ENCODE measurements around the gene GLT1D1. TPM values are rescaled to one million over a fixed set of nuclear protein-coding genes. Genes with fewer than 3 reads are reported as not detected.

The GLT1D1 gene
- total and polyA plus RNA-seq, 2 donors = 0.27 to 0.58 TPM

GRCh38 chr12:128853600-128854197 lies 421 bp downstream of the GLT1D1 start:
- H3K4me1 ChIP-seq (ENCODE audit: insufficient read depth) = no peaks in the 10 kb centered on the region
- H3K27ac ChIP-seq (ENCODE audit: low read depth) = no peak overlapping the region
- no peak overlapping the region for H3K4me3 ChIP-seq (ENCODE audit: low read depth, low read length)
- under 1% methylated on average over 74 of the region's 74 CpGs for WGBS
- H3K36me3 ChIP-seq (ENCODE audit: insufficient read depth) = no peaks in the 10 kb centered on the region
- no peak for DNase-seq (ENCODE audit: extremely low spot score)

GRCh38 chr12:128856035-128856790 lies 2.9 kb downstream of the GLT1D1 start:
- no peaks in the 10 kb centered on the region for H3K36me3 ChIP-seq (ENCODE audit: insufficient read depth)
- WGBS = 79% methylated on average over 9 of the region's 9 CpGs
- no peak overlapping the region for H3K27ac ChIP-seq (ENCODE audit: low read depth)
- H3K4me1 ChIP-seq (ENCODE audit: insufficient read depth) = no peaks in the 10 kb centered on the region
- H3K4me3 ChIP-seq (ENCODE audit: low read depth, low read length) = no peak overlapping the region
- DNase-seq (ENCODE audit: extremely low spot score) = no peak

GRCh38 chr12:128856791-128857078 lies 3.5 kb downstream of the GLT1D1 start:
- no peak for DNase-seq (ENCODE audit: extremely low spot score)

GRCh38 chr12:128857133-128857763 lies 4.0 kb downstream of the GLT1D1 start:
- 74% methylated on average over 9 of the region's 9 CpGs for WGBS

More at GRCh38 chr12:128856791-128857078, 3.5 kb downstream of the GLT1D1 start:
- WGBS = 95% methylated on average over 7 of the region's 7 CpGs
- Histone ChIP-seq H3K4me1 (ENCODE audit: insufficient read depth) (no peaks in the 10 kb centered on the region), H3K36me3 (ENCODE audit: insufficient read depth) (no peaks in the 10 kb centered on the region), H3K27ac (ENCODE audit: low read depth) (no peak overlapping the region), H3K4me3 (ENCODE audit: low read depth, low read length) (no peak overlapping the region)

GRCh38 chr12:128859311-128859710 lies 6.0 kb downstream of the GLT1D1 start:
- 85% methylated on average over 9 of the region's 9 CpGs for WGBS
- no peak overlapping the region for H3K4me3 ChIP-seq (ENCODE audit: low read depth, low read length)
- H3K36me3 ChIP-seq (ENCODE audit: insufficient read depth) = no peaks in the 10 kb centered on the region
- DNase-seq (ENCODE audit: extremely low spot score) = no peak
- H3K4me1 ChIP-seq (ENCODE audit: insufficient read depth) = no peaks in the 10 kb centered on the region
- H3K27ac ChIP-seq (ENCODE audit: low read depth) = no peak overlapping the region

More at GRCh38 chr12:128857133-128857763, 4.0 kb downstream of the GLT1D1 start:
- no peak for DNase-seq (ENCODE audit: extremely low spot score)
- Histone ChIP-seq H3K36me3 (ENCODE audit: insufficient read depth) (no peaks in the 10 kb centered on the region), H3K4me1 (ENCODE audit: insufficient read depth) (no peaks in the 10 kb centered on the region), H3K27ac (ENCODE audit: low read depth) (no peak overlapping the region), H3K4me3 (ENCODE audit: low read depth, low read length) (no peak overlapping the region)

- no peaks in the 10 kb centered on the region for H3K36me3 ChIP-seq (ENCODE audit: insufficient read depth)
- H3K4me3 ChIP-seq (ENCODE audit: low read depth, low read length) = no peak overlapping the region
- DNase-seq (ENCODE audit: extremely low spot score) = no peak
- WGBS = 79% methylated on average over 15 of the region's 15 CpGs
- no peaks in the 10 kb centered on the region for H3K4me1 ChIP-seq (ENCODE audit: insufficient read depth)
- H3K27ac ChIP-seq (ENCODE audit: low read depth) = no peak overlapping the region
Measured at GRCh38 chr12:128861226-128862016, 8.1 kb downstream of the GLT1D1 start.

- Histone ChIP-seq H3K27ac (ENCODE audit: low read depth) (no peak overlapping the region), H3K4me3 (ENCODE audit: low read depth, low read length) (no peak overlapping the region), H3K36me3 (ENCODE audit: insufficient read depth) (no peaks in the 10 kb centered on the region), H3K4me1 (ENCODE audit: insufficient read depth) (no peaks in the 10 kb centered on the region)
- 72% methylated on average over 11 of the region's 11 CpGs for WGBS
- no peak for DNase-seq (ENCODE audit: extremely low spot score)
Measured at GRCh38 chr12:128863957-128864356, 10.7 kb downstream of the GLT1D1 start.

- Histone ChIP-seq H3K36me3 (ENCODE audit: insufficient read depth) (no peaks in the 10 kb centered on the region), H3K4me1 (ENCODE audit: insufficient read depth) (no peaks in the 10 kb centered on the region), H3K4me3 (ENCODE audit: low read depth, low read length) (no peak overlapping the region), H3K27ac (ENCODE audit: low read depth) (no peak overlapping the region)
- WGBS = 67% methylated on average over 9 of the region's 9 CpGs
- DNase-seq (ENCODE audit: extremely low spot score) = no peak
Measured at GRCh38 chr12:128864516-128865186, 11.4 kb downstream of the GLT1D1 start.

GRCh38 chr12:128867466-128867865 lies 14.2 kb downstream of the GLT1D1 start:
- no peaks in the 10 kb centered on the region for H3K36me3 ChIP-seq (ENCODE audit: insufficient read depth)
- no peak for DNase-seq (ENCODE audit: extremely low spot score)
- WGBS = 86% methylated on average over 13 of the region's 13 CpGs

GRCh38 chr12:128871516-128871892 lies 18.2 kb downstream of the GLT1D1 start:
- WGBS = 34% methylated on average over 2 of the region's 2 CpGs
- no peak overlapping the region for H3K27ac ChIP-seq (ENCODE audit: low read depth)
- H3K4me1 ChIP-seq (ENCODE audit: insufficient read depth) = no peaks in the 10 kb centered on the region
- DNase-seq (ENCODE audit: extremely low spot score) = no peak
- no peaks in the 10 kb centered on the region for H3K36me3 ChIP-seq (ENCODE audit: insufficient read depth)
- no peak overlapping the region for H3K4me3 ChIP-seq (ENCODE audit: low read depth, low read length)

More at GRCh38 chr12:128867466-128867865, 14.2 kb downstream of the GLT1D1 start:
- Histone ChIP-seq H3K27ac (ENCODE audit: low read depth) (no peak overlapping the region), H3K4me1 (ENCODE audit: insufficient read depth) (no peaks in the 10 kb centered on the region), H3K4me3 (ENCODE audit: low read depth, low read length) (no peak overlapping the region)

GRCh38 chr12:128872303-128872702 lies 19.0 kb downstream of the GLT1D1 start:
- WGBS = 85% methylated on average over 5 of the region's 5 CpGs
- Histone ChIP-seq H3K4me1 (ENCODE audit: insufficient read depth) (no peaks in the 10 kb centered on the region), H3K36me3 (ENCODE audit: insufficient read depth) (no peaks in the 10 kb centered on the region), H3K27ac (ENCODE audit: low read depth) (no peak overlapping the region), H3K4me3 (ENCODE audit: low read depth, low read length) (no peak overlapping the region)
- no peak for DNase-seq (ENCODE audit: extremely low spot score)

GRCh38 chr12:128876559-128876958 lies 23.3 kb downstream of the GLT1D1 start:
- H3K4me1 ChIP-seq (ENCODE audit: insufficient read depth) = no peaks in the 10 kb centered on the region
- no peak overlapping the region for H3K27ac ChIP-seq (ENCODE audit: low read depth)
- no peaks in the 10 kb centered on the region for H3K36me3 ChIP-seq (ENCODE audit: insufficient read depth)
- 72% methylated on average over 2 of the region's 2 CpGs for WGBS
- no peak overlapping the region for H3K4me3 ChIP-seq (ENCODE audit: low read depth, low read length)
- DNase-seq (ENCODE audit: extremely low spot score) = no peak
